Fibroblast of peridontal ligament (primary cell): ENCODE results near the gene LUZP2.

Experiments used
- DNase-seq: peaks from one replicate; pipeline ENCODE4 v3.0.0-alpha.2; 2010; ENCODE audit errors: extremely low read depth

The LUZP2 gene

GRCh38 chr11:24635588-24636290, 138.9 kb downstream of the LUZP2 start:
- no peak for DNase-seq

GRCh38 chr11:24636291-24636629, 139.4 kb downstream of the LUZP2 start:
- no peak for DNase-seq

- DNase-seq = no peak
These were observed 140.7 kb downstream of the LUZP2 start for GRCh38 chr11:24637520-24637919.

GRCh38 chr11:24642648-24643047, 145.8 kb downstream of the LUZP2 start:
- DNase-seq = no peak

GRCh38 chr11:24645563-24645962, 148.7 kb downstream of the LUZP2 start:
- DNase-seq = no peak

GRCh38 chr11:24651873-24652272, 155.0 kb downstream of the LUZP2 start:
- DNase-seq = no peak

GRCh38 chr11:24653901-24654300, 157.0 kb downstream of the LUZP2 start:
- DNase-seq = no peak

GRCh38 chr11:24661331-24661730, 164.5 kb downstream of the LUZP2 start:
- DNase-seq = no peak

GRCh38 chr11:24664399-24664798, 167.5 kb downstream of the LUZP2 start:
- no peak for DNase-seq

GRCh38 chr11:24667353-24667968, 170.6 kb downstream of the LUZP2 start:
- DNase-seq = no peak

- no peak for DNase-seq
These were observed 182.0 kb downstream of the LUZP2 start for GRCh38 chr11:24678703-24679348.

GRCh38 chr11:24679821-24680351, 183.0 kb downstream of the LUZP2 start:
- DNase-seq = no peak

- DNase-seq = no peak
These were observed 186.7 kb downstream of the LUZP2 start for GRCh38 chr11:24683583-24683982.

GRCh38 chr11:24685821-24686220, 189.0 kb downstream of the LUZP2 start:
- DNase-seq = no peak

GRCh38 chr11:24687531-24688147, 190.8 kb downstream of the LUZP2 start:
- DNase-seq = no peak

GRCh38 chr11:24688981-24689380, 192.1 kb downstream of the LUZP2 start:
- DNase-seq = no peak

GRCh38 chr11:24697522-24698111, 200.8 kb downstream of the LUZP2 start:
- DNase-seq = no peak

- no peak for DNase-seq
These were observed 207.9 kb downstream of the LUZP2 start for GRCh38 chr11:24704716-24705115.

- no peak for DNase-seq
These were observed 208.6 kb downstream of the LUZP2 start for GRCh38 chr11:24705474-24705873.

- DNase-seq = no peak
These were observed 211.8 kb downstream of the LUZP2 start for GRCh38 chr11:24708616-24709015.

GRCh38 chr11:24709928-24710565, 213.2 kb downstream of the LUZP2 start:
- DNase-seq = no peak

GRCh38 chr11:24714601-24715000, 217.7 kb downstream of the LUZP2 start:
- no peak for DNase-seq
